Measurements from ENCODE around the gene ARNT2.

The ARNT2 gene

GRCh38 chr15:80607287-80607980, 203.3 kb downstream of the ARNT2 start:
- no peak for TF ChIP-seq CTCF (IDR thresholded peaks at IDR 0.05)
- TF ChIP-seq ZFX (IDR thresholded peaks at IDR 0.05; ENCODE audit: borderline replicate concordance): no peak
- no peak overlapping the region for H3K27ac ChIP-seq

GRCh38 chr15:80608688-80609087, 204.5 kb downstream of the ARNT2 start:
- TF ChIP-seq CTCF (IDR thresholded peaks at IDR 0.05): no peak
- TF ChIP-seq ZFX (IDR thresholded peaks at IDR 0.05; ENCODE audit: borderline replicate concordance): no peak
- no peak overlapping the region for H3K27ac ChIP-seq

GRCh38 chr15:80609091-80609490, 204.9 kb downstream of the ARNT2 start:
- H3K27ac ChIP-seq: no peak overlapping the region

GRCh38 chr15:80609512-80609946, 205.3 kb downstream of the ARNT2 start:
- H3K27ac ChIP-seq: no peak overlapping the region
- no peak for TF ChIP-seq CTCF (IDR thresholded peaks at IDR 0.05)
- TF ChIP-seq ZFX (IDR thresholded peaks at IDR 0.05; ENCODE audit: borderline replicate concordance): no peak

More at GRCh38 chr15:80609091-80609490, 204.9 kb downstream of the ARNT2 start:
- TF ChIP-seq ZFX (IDR thresholded peaks at IDR 0.05; ENCODE audit: borderline replicate concordance) (no peak), CTCF (IDR thresholded peaks at IDR 0.05) (no peak)

GRCh38 chr15:80611543-80612080, 207.4 kb downstream of the ARNT2 start:
- no peak overlapping the region for H3K27ac ChIP-seq
- TF ChIP-seq ZFX (IDR thresholded peaks at IDR 0.05; ENCODE audit: borderline replicate concordance): no peak
- TF ChIP-seq CTCF (IDR thresholded peaks at IDR 0.05): no peak

GRCh38 chr15:80612118-80612823, 208.1 kb downstream of the ARNT2 start:
- TF ChIP-seq CTCF (IDR thresholded peaks at IDR 0.05) (no peak), ZFX (IDR thresholded peaks at IDR 0.05; ENCODE audit: borderline replicate concordance) (no peak)
- no peak overlapping the region for H3K27ac ChIP-seq

Measured in 22Rv1 (cell line).